HL-60 (cell line): Measurements from ENCODE around the gene CRELD1.
A peak's percentile ranks its signal among the peaks of the same experiment; 100 is the strongest.

Experiments used
- DNase-seq, 2 experiments: peaks; one replicate each; pipeline ENCODE4 v3.0.0-alpha.2; 2010 to 2020; ENCODE audit warnings: low read depth in 1 of 2, low spot score in 1 of 2
- H3K27ac ChIP-seq: fragments of 250-450 bp; sonication (Bioruptor Pico); replicated peaks from 2 replicates; pipeline ENCODE4 v1.5.1; 2020; ENCODE audit warnings: mild to moderate bottlenecking, moderate library complexity
- H3K27me3 ChIP-seq: fragments of 250-450 bp; sonication (Bioruptor Pico); 2 replicates; pipeline ENCODE4 v1.5.1; 2021; ENCODE audit warnings: mild to moderate bottlenecking, moderate library complexity; ENCODE audit not compliant: insufficient read depth, poor library complexity, severe bottlenecking
- H3K4me3 ChIP-seq: replicated peaks from 2 replicates; pipeline ENCODE4 v1.5.1; 2011; ENCODE audit warnings: mild to moderate bottlenecking, control low read depth, low read length; ENCODE audit not compliant: insufficient read depth
- CTCF ChIP-seq: IDR thresholded peaks from one replicate; pipeline ENCODE4 v1.5.1; 2011; ENCODE audit warnings: low read length, control low read depth, inconsistent platforms; ENCODE audit not compliant: insufficient read depth
- GABPA ChIP-seq: IDR thresholded peaks from 2 replicates; pipeline ENCODE4 v1.6.1; 2012; ENCODE audit warnings: low read depth
- POLR2AphosphoS5 ChIP-seq: IDR thresholded peaks from 2 replicates; pipeline ENCODE4 v1.6.1; 2012; ENCODE audit warnings: low read depth
- REST ChIP-seq: IDR thresholded peaks from 2 replicates; pipeline ENCODE4 v1.6.1; 2012; ENCODE audit warnings: low read depth; ENCODE audit not compliant: insufficient replicate concordance
- SPI1 ChIP-seq: IDR thresholded peaks from 2 replicates; pipeline ENCODE4 v1.6.1; 2012; ENCODE audit warnings: low read depth, mild to moderate bottlenecking, borderline replicate concordance

The CRELD1 gene

GRCh38 chr3:9976721-9977709 is 43.4 kb downstream of the CRELD1 start:
- Histone ChIP-seq H3K27me3 (no peaks in the 10 kb centered on the region), H3K4me3 (no peak overlapping the region), H3K27ac (peak overlapping the region; percentile 45)
- peak; percentile 71 to 95 for DNase-seq
- no peak for TF ChIP-seq GABPA
- TF ChIP-seq CTCF: no peak
- no peak for TF ChIP-seq REST
- peak; percentile 36; the same call in 1 of the 2 replicates for TF ChIP-seq SPI1

GRCh38 chr3:9978710-9979305 is 45.2 kb downstream of the CRELD1 start:
- Histone ChIP-seq H3K27me3 (no peaks in the 10 kb centered on the region), H3K27ac (peak overlapping the region; percentile 49), H3K4me3 (no peak overlapping the region)
- TF ChIP-seq CTCF: no peak
- TF ChIP-seq GABPA: no peak
- TF ChIP-seq REST: no peak
- no peak for TF ChIP-seq SPI1
- no peak for TF ChIP-seq POLR2AphosphoS5
- DNase-seq: no peak

GRCh38 chr3:9980251-9980650 is 46.6 kb downstream of the CRELD1 start:
- TF ChIP-seq REST (no peak), CTCF (no peak), SPI1 (no peak), POLR2AphosphoS5 (no peak), GABPA (no peak)
- no peaks in the 10 kb centered on the region for H3K27me3 ChIP-seq
- H3K27ac ChIP-seq: no peak overlapping the region
- no peak overlapping the region for H3K4me3 ChIP-seq
- DNase-seq: no peak
